Measurements from ENCODE around the gene CCL5.

Gene CCL5

GRCh38 chr17:35866341-35866950 is 13.7 kb downstream of the CCL5 start:
- H3K36me3 Mint-ChIP-seq (ENCODE audit: low read depth): peaks cover 23% of the 10 kb centered on the region
- H3K9me3 Mint-ChIP-seq: no peaks in the 10 kb centered on the region
- H3K27ac Mint-ChIP-seq: no peak overlapping the region
- H3K4me1 Mint-ChIP-seq (ENCODE audit: low read depth): peaks cover 42% of the 10 kb centered on the region
- no peaks in the 10 kb centered on the region for H3K27me3 Mint-ChIP-seq (ENCODE audit: low read depth)
- no peak overlapping the region for H3K4me3 Mint-ChIP-seq

- Mint-ChIP-seq H3K9me3 (no peaks in the 10 kb centered on the region), H3K27ac (peak overlapping the region; percentile 74), H3K36me3 (ENCODE audit: low read depth) (peaks cover 22% of the 10 kb centered on the region), H3K27me3 (ENCODE audit: low read depth) (no peaks in the 10 kb centered on the region), H3K4me3 (no peak overlapping the region), H3K4me1 (ENCODE audit: low read depth) (peaks cover 38% of the 10 kb centered on the region)
Observed at GRCh38 chr17:35865412-35866340, 14.5 kb downstream of the CCL5 start.

GRCh38 chr17:35864853-35865252 is 15.3 kb downstream of the CCL5 start:
- Mint-ChIP-seq H3K27me3 (ENCODE audit: low read depth) (no peaks in the 10 kb centered on the region), H3K9me3 (no peaks in the 10 kb centered on the region), H3K4me3 (no peak overlapping the region), H3K4me1 (ENCODE audit: low read depth) (peaks cover 38% of the 10 kb centered on the region), H3K36me3 (ENCODE audit: low read depth) (peaks cover 23% of the 10 kb centered on the region), H3K27ac (no peak overlapping the region)

- Mint-ChIP-seq H3K27ac (peak overlapping the region; percentile 49), H3K27me3 (ENCODE audit: low read depth) (no peaks in the 10 kb centered on the region), H3K9me3 (no peaks in the 10 kb centered on the region), H3K4me1 (ENCODE audit: low read depth) (peaks cover 19% of the 10 kb centered on the region), H3K36me3 (ENCODE audit: low read depth) (peaks cover 29% of the 10 kb centered on the region), H3K4me3 (no peak overlapping the region)
Observed at GRCh38 chr17:35856603-35857002, 23.6 kb downstream of the CCL5 start.

- Mint-ChIP-seq H3K9me3 (no peaks in the 10 kb centered on the region), H3K27me3 (ENCODE audit: low read depth) (no peaks in the 10 kb centered on the region), H3K27ac (peak overlapping the region; percentile 38), H3K4me1 (ENCODE audit: low read depth) (peaks cover 22% of the 10 kb centered on the region), H3K36me3 (ENCODE audit: low read depth) (peaks cover 32% of the 10 kb centered on the region), H3K4me3 (no peak overlapping the region)
Observed at GRCh38 chr17:35855965-35856364, 24.2 kb downstream of the CCL5 start.

- peaks cover 29% of the 10 kb centered on the region for H3K36me3 Mint-ChIP-seq (ENCODE audit: low read depth)
- H3K4me3 Mint-ChIP-seq: no peak overlapping the region
- H3K27ac Mint-ChIP-seq: peak overlapping the region; percentile 37
- H3K9me3 Mint-ChIP-seq: no peaks in the 10 kb centered on the region
- H3K27me3 Mint-ChIP-seq (ENCODE audit: low read depth): no peaks in the 10 kb centered on the region
- peaks cover 17% of the 10 kb centered on the region for H3K4me1 Mint-ChIP-seq (ENCODE audit: low read depth)
Observed at GRCh38 chr17:35849469-35850348, 30.5 kb downstream of the CCL5 start.

- no peak overlapping the region for H3K4me3 Mint-ChIP-seq
- H3K27me3 Mint-ChIP-seq (ENCODE audit: low read depth): no peaks in the 10 kb centered on the region
- H3K36me3 Mint-ChIP-seq (ENCODE audit: low read depth): peaks cover 35% of the 10 kb centered on the region
- peak overlapping the region; percentile 16 for H3K27ac Mint-ChIP-seq
- H3K9me3 Mint-ChIP-seq: no peaks in the 10 kb centered on the region
- peaks cover 12% of the 10 kb centered on the region for H3K4me1 Mint-ChIP-seq (ENCODE audit: low read depth)
Observed at GRCh38 chr17:35847633-35848373, 32.4 kb downstream of the CCL5 start.

- H3K27ac Mint-ChIP-seq: no peak overlapping the region
- peaks cover 12% of the 10 kb centered on the region for H3K4me1 Mint-ChIP-seq (ENCODE audit: low read depth)
- H3K4me3 Mint-ChIP-seq: no peak overlapping the region
- H3K9me3 Mint-ChIP-seq: no peaks in the 10 kb centered on the region
- H3K36me3 Mint-ChIP-seq (ENCODE audit: low read depth): peaks cover 42% of the 10 kb centered on the region
- no peaks in the 10 kb centered on the region for H3K27me3 Mint-ChIP-seq (ENCODE audit: low read depth)
Observed at GRCh38 chr17:35847006-35847405, 33.2 kb downstream of the CCL5 start.

- H3K36me3 Mint-ChIP-seq (ENCODE audit: low read depth): peaks cover 41% of the 10 kb centered on the region
- peaks cover 9% of the 10 kb centered on the region for H3K4me1 Mint-ChIP-seq (ENCODE audit: low read depth)
- no peaks in the 10 kb centered on the region for H3K9me3 Mint-ChIP-seq
- no peak overlapping the region for H3K4me3 Mint-ChIP-seq
- H3K27ac Mint-ChIP-seq: no peak overlapping the region
- H3K27me3 Mint-ChIP-seq (ENCODE audit: low read depth): no peaks in the 10 kb centered on the region
Observed at GRCh38 chr17:35846055-35846809, 33.9 kb downstream of the CCL5 start.

- H3K36me3 Mint-ChIP-seq (ENCODE audit: low read depth): peaks cover 43% of the 10 kb centered on the region
- H3K9me3 Mint-ChIP-seq: no peaks in the 10 kb centered on the region
- H3K4me1 Mint-ChIP-seq (ENCODE audit: low read depth): peaks cover 4% of the 10 kb centered on the region
- no peaks in the 10 kb centered on the region for H3K27me3 Mint-ChIP-seq (ENCODE audit: low read depth)
- peak overlapping the region; percentile 49 for H3K27ac Mint-ChIP-seq
- no peak overlapping the region for H3K4me3 Mint-ChIP-seq
Observed at GRCh38 chr17:35844547-35844946, 35.6 kb downstream of the CCL5 start.

- Mint-ChIP-seq H3K27me3 (ENCODE audit: low read depth) (no peaks in the 10 kb centered on the region), H3K36me3 (ENCODE audit: low read depth) (peaks cover 43% of the 10 kb centered on the region), H3K4me1 (ENCODE audit: low read depth) (peaks cover 3% of the 10 kb centered on the region), H3K27ac (no peak overlapping the region), H3K4me3 (no peak overlapping the region), H3K9me3 (no peaks in the 10 kb centered on the region)
Observed at GRCh38 chr17:35843698-35844097, 36.5 kb downstream of the CCL5 start.

- Mint-ChIP-seq H3K9me3 (no peaks in the 10 kb centered on the region), H3K36me3 (ENCODE audit: low read depth) (peaks cover 42% of the 10 kb centered on the region), H3K27me3 (ENCODE audit: low read depth) (no peaks in the 10 kb centered on the region), H3K4me1 (ENCODE audit: low read depth) (peaks cover 4% of the 10 kb centered on the region), H3K27ac (no peak overlapping the region), H3K4me3 (no peak overlapping the region)
Observed at GRCh38 chr17:35842239-35842638, 37.9 kb downstream of the CCL5 start.

- Mint-ChIP-seq H3K9me3 (no peaks in the 10 kb centered on the region), H3K36me3 (ENCODE audit: low read depth) (peaks cover 45% of the 10 kb centered on the region), H3K27ac (no peak overlapping the region), H3K4me3 (no peak overlapping the region), H3K4me1 (ENCODE audit: low read depth) (peaks cover 4% of the 10 kb centered on the region), H3K27me3 (ENCODE audit: low read depth) (no peaks in the 10 kb centered on the region)
Observed at GRCh38 chr17:35841505-35841904, 38.7 kb downstream of the CCL5 start.

All from T-helper 1 cell treated with Interleukin-12 subunit alpha and Interleukin-12 subunit beta and Interleukin-4 antibody, amounts not matched to agents 30 μg/mL and 1 μg/mL, for 36 hours (primary cell).